ENCODE data around the gene TSC22D1.

DNA sequence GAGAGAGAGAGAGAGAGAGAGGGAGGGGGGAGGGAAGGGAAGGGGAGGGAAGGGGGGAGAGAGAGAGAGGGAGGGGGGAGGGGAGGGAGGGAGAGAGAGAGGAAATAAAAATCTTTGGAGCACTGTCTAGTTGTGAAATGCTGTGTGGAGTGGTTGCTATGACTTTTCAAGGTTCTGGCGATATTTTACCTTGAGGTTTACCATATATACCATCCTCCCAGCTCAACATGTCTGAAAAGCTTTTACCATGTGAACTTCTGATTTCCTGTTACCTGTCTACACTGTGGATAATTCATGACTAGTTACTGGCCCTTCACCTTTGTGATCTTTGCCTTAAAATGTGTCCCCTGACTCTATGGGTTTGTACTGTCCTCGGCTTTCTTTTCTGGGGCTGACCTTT is 164.3 kb downstream of the TSC22D1 start:
- TF ChIP-seq, protein P1, sequence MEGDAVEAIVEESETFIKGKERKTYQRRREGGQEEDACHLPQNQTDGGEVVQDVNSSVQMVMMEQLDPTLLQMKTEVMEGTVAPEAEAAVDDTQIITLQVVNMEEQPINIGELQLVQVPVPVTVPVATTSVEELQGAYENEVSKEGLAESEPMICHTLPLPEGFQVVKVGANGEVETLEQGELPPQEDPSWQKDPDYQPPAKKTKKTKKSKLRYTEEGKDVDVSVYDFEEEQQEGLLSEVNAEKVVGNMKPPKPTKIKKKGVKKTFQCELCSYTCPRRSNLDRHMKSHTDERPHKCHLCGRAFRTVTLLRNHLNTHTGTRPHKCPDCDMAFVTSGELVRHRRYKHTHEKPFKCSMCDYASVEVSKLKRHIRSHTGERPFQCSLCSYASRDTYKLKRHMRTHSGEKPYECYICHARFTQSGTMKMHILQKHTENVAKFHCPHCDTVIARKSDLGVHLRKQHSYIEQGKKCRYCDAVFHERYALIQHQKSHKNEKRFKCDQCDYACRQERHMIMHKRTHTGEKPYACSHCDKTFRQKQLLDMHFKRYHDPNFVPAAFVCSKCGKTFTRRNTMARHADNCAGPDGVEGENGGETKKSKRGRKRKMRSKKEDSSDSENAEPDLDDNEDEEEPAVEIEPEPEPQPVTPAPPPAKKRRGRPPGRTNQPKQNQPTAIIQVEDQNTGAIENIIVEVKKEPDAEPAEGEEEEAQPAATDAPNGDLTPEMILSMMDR (IDR thresholded peaks at IDR 0.05; ENCODE audit: low read depth, low read length, missing input control) = no peak
- TF ChIP-seq JUND (IDR thresholded peaks at IDR 0.05) = no peak
- no peak for TF ChIP-seq RXRA (IDR thresholded peaks at IDR 0.05)
- TF ChIP-seq EGR1 (IDR thresholded peaks at IDR 0.05; ENCODE audit: low read depth in 2 of 2) = no peak
- TF ChIP-seq, protein P2, sequence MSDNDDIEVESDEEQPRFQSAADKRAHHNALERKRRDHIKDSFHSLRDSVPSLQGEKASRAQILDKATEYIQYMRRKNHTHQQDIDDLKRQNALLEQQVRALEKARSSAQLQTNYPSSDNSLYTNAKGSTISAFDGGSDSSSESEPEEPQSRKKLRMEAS (IDR thresholded peaks at IDR 0.05) = no peak
- TF ChIP-seq SP1 (IDR thresholded peaks at IDR 0.05) = no peak
- TF ChIP-seq, protein P3, sequence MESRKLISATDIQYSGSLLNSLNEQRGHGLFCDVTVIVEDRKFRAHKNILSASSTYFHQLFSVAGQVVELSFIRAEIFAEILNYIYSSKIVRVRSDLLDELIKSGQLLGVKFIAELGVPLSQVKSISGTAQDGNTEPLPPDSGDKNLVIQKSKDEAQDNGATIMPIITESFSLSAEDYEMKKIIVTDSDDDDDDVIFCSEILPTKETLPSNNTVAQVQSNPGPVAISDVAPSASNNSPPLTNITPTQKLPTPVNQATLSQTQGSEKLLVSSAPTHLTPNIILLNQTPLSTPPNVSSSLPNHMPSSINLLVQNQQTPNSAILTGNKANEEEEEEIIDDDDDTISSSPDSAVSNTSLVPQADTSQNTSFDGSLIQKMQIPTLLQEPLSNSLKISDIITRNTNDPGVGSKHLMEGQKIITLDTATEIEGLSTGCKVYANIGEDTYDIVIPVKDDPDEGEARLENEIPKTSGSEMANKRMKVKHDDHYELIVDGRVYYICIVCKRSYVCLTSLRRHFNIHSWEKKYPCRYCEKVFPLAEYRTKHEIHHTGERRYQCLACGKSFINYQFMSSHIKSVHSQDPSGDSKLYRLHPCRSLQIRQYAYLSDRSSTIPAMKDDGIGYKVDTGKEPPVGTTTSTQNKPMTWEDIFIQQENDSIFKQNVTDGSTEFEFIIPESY (IDR thresholded peaks at IDR 0.05) = no peak
- TF ChIP-seq GABPA (IDR thresholded peaks at IDR 0.05 in 1 of 2, conservative IDR thresholded peaks at IDR 0.05 in 1 of 2) = no peak
- TF ChIP-seq, protein P4, sequence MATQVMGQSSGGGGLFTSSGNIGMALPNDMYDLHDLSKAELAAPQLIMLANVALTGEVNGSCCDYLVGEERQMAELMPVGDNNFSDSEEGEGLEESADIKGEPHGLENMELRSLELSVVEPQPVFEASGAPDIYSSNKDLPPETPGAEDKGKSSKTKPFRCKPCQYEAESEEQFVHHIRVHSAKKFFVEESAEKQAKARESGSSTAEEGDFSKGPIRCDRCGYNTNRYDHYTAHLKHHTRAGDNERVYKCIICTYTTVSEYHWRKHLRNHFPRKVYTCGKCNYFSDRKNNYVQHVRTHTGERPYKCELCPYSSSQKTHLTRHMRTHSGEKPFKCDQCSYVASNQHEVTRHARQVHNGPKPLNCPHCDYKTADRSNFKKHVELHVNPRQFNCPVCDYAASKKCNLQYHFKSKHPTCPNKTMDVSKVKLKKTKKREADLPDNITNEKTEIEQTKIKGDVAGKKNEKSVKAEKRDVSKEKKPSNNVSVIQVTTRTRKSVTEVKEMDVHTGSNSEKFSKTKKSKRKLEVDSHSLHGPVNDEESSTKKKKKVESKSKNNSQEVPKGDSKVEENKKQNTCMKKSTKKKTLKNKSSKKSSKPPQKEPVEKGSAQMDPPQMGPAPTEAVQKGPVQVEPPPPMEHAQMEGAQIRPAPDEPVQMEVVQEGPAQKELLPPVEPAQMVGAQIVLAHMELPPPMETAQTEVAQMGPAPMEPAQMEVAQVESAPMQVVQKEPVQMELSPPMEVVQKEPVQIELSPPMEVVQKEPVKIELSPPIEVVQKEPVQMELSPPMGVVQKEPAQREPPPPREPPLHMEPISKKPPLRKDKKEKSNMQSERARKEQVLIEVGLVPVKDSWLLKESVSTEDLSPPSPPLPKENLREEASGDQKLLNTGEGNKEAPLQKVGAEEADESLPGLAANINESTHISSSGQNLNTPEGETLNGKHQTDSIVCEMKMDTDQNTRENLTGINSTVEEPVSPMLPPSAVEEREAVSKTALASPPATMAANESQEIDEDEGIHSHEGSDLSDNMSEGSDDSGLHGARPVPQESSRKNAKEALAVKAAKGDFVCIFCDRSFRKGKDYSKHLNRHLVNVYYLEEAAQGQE (IDR thresholded peaks at IDR 0.05) = no peak
- TF ChIP-seq TAF1 (conservative IDR thresholded peaks at IDR 0.05) = no peak
